ENCODE data around the gene TTC22.

TTC22 gene

DNA sequence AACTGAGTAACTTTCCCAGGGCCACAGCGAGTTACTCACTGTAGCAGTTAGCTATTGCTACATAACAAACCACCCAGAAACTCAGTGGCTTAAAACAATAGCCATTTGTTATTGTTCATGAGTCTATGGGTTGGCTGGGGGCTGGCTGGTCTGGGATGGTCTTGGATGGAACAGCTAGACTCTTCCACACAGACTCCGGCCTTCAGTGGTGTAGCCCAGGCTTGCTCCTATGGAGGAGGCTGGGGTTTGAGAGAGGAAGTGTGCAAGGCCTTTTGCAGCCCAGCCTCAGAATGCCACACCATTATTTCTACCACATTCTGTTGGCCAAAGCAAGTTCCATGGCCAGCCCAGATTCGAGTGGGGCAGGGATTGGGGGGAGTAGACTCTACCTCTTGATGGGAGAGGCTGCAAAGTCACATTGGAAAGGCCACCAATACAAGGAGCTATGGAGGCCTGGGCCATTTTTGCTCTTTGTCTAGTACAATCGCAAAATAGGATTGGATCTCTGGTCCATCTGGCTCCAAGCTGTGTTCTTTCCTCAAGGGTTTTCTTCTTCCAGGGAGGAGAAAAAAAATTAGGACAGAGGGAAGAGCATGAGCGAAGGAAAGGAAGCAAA lies 37.5 kb upstream of the TTC22 start:
- ATAC-seq (ENCODE audit: low read depth): no peak
- H3K4me3 Mint-ChIP-seq: no peak overlapping the region
- H3K9me3 Mint-ChIP-seq: no peaks in the 10 kb centered on the region
- H3K27ac Mint-ChIP-seq: no peak overlapping the region
- no peak for DNase-seq (ENCODE audit: low spot score in 2 of 2)
- peaks cover 4% of the 10 kb centered on the region for H3K27me3 Mint-ChIP-seq
- peaks cover 2% of the 10 kb centered on the region for H3K36me3 Mint-ChIP-seq
- H3K4me1 Mint-ChIP-seq: no peaks in the 10 kb centered on the region

- H3K4me3 Mint-ChIP-seq: no peak overlapping the region
- H3K36me3 Mint-ChIP-seq: no peaks in the 10 kb centered on the region
- ATAC-seq (ENCODE audit: low read depth) (no peak), DNase-seq (ENCODE audit: low spot score in 2 of 2) (no peak)
- H3K27me3 Mint-ChIP-seq: peaks cover 4% of the 10 kb centered on the region
- H3K27ac Mint-ChIP-seq: no peak overlapping the region
- no peaks in the 10 kb centered on the region for H3K9me3 Mint-ChIP-seq
- no peaks in the 10 kb centered on the region for H3K4me1 Mint-ChIP-seq
Observed at GRCh38 chr1:54837002-54837853, 36.1 kb upstream of the TTC22 start.

GRCh38 chr1:54836594-54836993 lies 35.5 kb upstream of the TTC22 start:
- Mint-ChIP-seq H3K27ac (no peak overlapping the region), H3K36me3 (peaks cover under 1% of the 10 kb centered on the region), H3K27me3 (peaks cover 4% of the 10 kb centered on the region), H3K4me3 (no peak overlapping the region), H3K4me1 (no peaks in the 10 kb centered on the region), H3K9me3 (peaks cover under 1% of the 10 kb centered on the region)
- ATAC-seq (ENCODE audit: low read depth) (no peak), DNase-seq (ENCODE audit: low spot score in 2 of 2) (no peak)

- Mint-ChIP-seq H3K9me3 (peaks cover 2% of the 10 kb centered on the region), H3K27me3 (peaks cover 4% of the 10 kb centered on the region), H3K4me3 (no peak overlapping the region), H3K27ac (no peak overlapping the region), H3K36me3 (peaks cover 4% of the 10 kb centered on the region), H3K4me1 (no peaks in the 10 kb centered on the region)
- ATAC-seq (ENCODE audit: low read depth): no peak
- no peak for DNase-seq (ENCODE audit: low spot score in 2 of 2)
Observed at GRCh38 chr1:54835970-54836369, 34.8 kb upstream of the TTC22 start.

- H3K27me3 Mint-ChIP-seq: peaks cover 6% of the 10 kb centered on the region
- no peak overlapping the region for H3K27ac Mint-ChIP-seq
- no peak for DNase-seq (ENCODE audit: low spot score in 2 of 2)
- H3K9me3 Mint-ChIP-seq: peaks cover 7% of the 10 kb centered on the region
- H3K36me3 Mint-ChIP-seq: peaks cover 8% of the 10 kb centered on the region
- no peak overlapping the region for H3K4me3 Mint-ChIP-seq
- H3K4me1 Mint-ChIP-seq: no peaks in the 10 kb centered on the region
- no peak for ATAC-seq (ENCODE audit: low read depth)
Observed at GRCh38 chr1:54835131-54835898, 34.2 kb upstream of the TTC22 start.

- Mint-ChIP-seq H3K4me1 (no peaks in the 10 kb centered on the region), H3K36me3 (peaks cover 10% of the 10 kb centered on the region), H3K27ac (no peak overlapping the region), H3K9me3 (peaks cover 8% of the 10 kb centered on the region), H3K27me3 (peaks cover 8% of the 10 kb centered on the region), H3K4me3 (no peak overlapping the region)
- DNase-seq (ENCODE audit: low spot score in 2 of 2): no peak
- no peak for ATAC-seq (ENCODE audit: low read depth)
Observed at GRCh38 chr1:54834007-54834541, 33.0 kb upstream of the TTC22 start.

GRCh38 chr1:54833121-54833520 lies 32.0 kb upstream of the TTC22 start:
- Mint-ChIP-seq H3K27me3 (peaks cover 8% of the 10 kb centered on the region), H3K4me1 (no peaks in the 10 kb centered on the region), H3K36me3 (peaks cover 10% of the 10 kb centered on the region), H3K4me3 (no peak overlapping the region), H3K27ac (no peak overlapping the region), H3K9me3 (peaks cover 8% of the 10 kb centered on the region)
- DNase-seq (ENCODE audit: low spot score in 2 of 2) (no peak), ATAC-seq (ENCODE audit: low read depth) (no peak)

- peaks cover 6% of the 10 kb centered on the region for H3K27me3 Mint-ChIP-seq
Observed at GRCh38 chr1:54826226-54826816, 25.2 kb upstream of the TTC22 start.

DNA sequence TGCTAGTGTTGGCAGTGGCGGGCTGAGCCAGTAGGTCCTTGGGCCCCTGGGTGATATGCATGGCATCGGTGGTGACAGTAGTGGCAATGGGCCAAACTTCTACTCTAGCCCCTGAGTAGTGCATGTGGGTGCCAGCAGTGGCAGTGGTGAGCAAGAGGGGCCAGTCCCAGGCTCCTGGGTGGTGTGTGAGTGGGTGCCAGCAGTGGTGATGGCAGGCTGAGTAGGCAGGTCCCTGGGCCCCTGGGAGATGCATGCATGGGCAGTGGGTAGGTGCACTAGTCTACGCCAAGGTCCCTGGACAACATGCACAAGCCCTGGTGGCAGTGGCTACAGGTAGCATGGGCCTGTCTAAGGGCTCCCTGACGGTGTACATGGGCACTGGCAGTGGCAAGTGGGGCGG lies 24.6 kb upstream of the TTC22 start:
- H3K9me3 Mint-ChIP-seq: peaks cover 21% of the 10 kb centered on the region
- H3K4me1 Mint-ChIP-seq: no peaks in the 10 kb centered on the region
- H3K27me3 Mint-ChIP-seq: peaks cover 5% of the 10 kb centered on the region
- H3K4me3 Mint-ChIP-seq: no peak overlapping the region
- DNase-seq (ENCODE audit: low spot score in 2 of 2) (no peak), ATAC-seq (ENCODE audit: low read depth) (no peak)
- H3K36me3 Mint-ChIP-seq: peaks cover 14% of the 10 kb centered on the region
- no peak overlapping the region for H3K27ac Mint-ChIP-seq

More at GRCh38 chr1:54826226-54826816, 25.2 kb upstream of the TTC22 start:
- H3K9me3 Mint-ChIP-seq: peaks cover 23% of the 10 kb centered on the region
- no peaks in the 10 kb centered on the region for H3K4me1 Mint-ChIP-seq
- H3K36me3 Mint-ChIP-seq: peaks cover 18% of the 10 kb centered on the region
- DNase-seq (ENCODE audit: low spot score in 2 of 2) (no peak), ATAC-seq (ENCODE audit: low read depth) (no peak)
- no peak overlapping the region for H3K27ac Mint-ChIP-seq
- H3K4me3 Mint-ChIP-seq: no peak overlapping the region

- H3K4me3 Mint-ChIP-seq: no peak overlapping the region
- no peak for ATAC-seq (ENCODE audit: low read depth)
- peaks cover 18% of the 10 kb centered on the region for H3K9me3 Mint-ChIP-seq
- H3K36me3 Mint-ChIP-seq: peaks cover 11% of the 10 kb centered on the region
- no peak for DNase-seq (ENCODE audit: low spot score in 2 of 2)
- H3K4me1 Mint-ChIP-seq: no peaks in the 10 kb centered on the region
- no peak overlapping the region for H3K27ac Mint-ChIP-seq
- H3K27me3 Mint-ChIP-seq: peaks cover 3% of the 10 kb centered on the region
Observed at GRCh38 chr1:54823670-54824069, 22.5 kb upstream of the TTC22 start.

GRCh38 chr1:54819733-54820132 lies 18.6 kb upstream of the TTC22 start:
- no peaks in the 10 kb centered on the region for H3K4me1 Mint-ChIP-seq
- no peak overlapping the region for H3K4me3 Mint-ChIP-seq
- H3K27me3 Mint-ChIP-seq: no peaks in the 10 kb centered on the region
- peaks cover 5% of the 10 kb centered on the region for H3K36me3 Mint-ChIP-seq
- ATAC-seq (ENCODE audit: low read depth): no peak
- H3K9me3 Mint-ChIP-seq: peaks cover 13% of the 10 kb centered on the region
- no peak overlapping the region for H3K27ac Mint-ChIP-seq
- DNase-seq (ENCODE audit: low spot score in 2 of 2): no peak

DNA sequence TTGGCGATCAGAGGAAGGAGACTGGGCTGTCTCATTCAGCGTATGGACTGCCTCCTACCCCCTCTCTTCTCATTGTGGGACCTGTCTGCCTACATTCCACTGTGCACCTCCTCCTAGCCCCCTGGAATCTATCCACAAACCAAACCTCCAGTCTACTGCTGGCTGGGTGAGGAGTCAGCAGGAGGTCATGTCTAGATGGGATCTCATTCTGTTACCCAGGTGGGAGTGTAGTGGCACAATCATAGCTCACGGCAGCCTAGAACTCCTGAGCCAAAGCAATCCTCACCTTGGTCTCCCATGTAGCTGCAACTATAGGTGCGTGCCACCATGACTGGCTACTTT lies 18.0 kb upstream of the TTC22 start:
- H3K9me3 Mint-ChIP-seq: peaks cover 10% of the 10 kb centered on the region
- DNase-seq (ENCODE audit: low spot score in 2 of 2): no peak
- H3K36me3 Mint-ChIP-seq: peaks cover 4% of the 10 kb centered on the region
- H3K4me1 Mint-ChIP-seq: no peaks in the 10 kb centered on the region
- no peak overlapping the region for H3K27ac Mint-ChIP-seq
- no peaks in the 10 kb centered on the region for H3K27me3 Mint-ChIP-seq
- no peak for ATAC-seq (ENCODE audit: low read depth)
- no peak overlapping the region for H3K4me3 Mint-ChIP-seq

DNA sequence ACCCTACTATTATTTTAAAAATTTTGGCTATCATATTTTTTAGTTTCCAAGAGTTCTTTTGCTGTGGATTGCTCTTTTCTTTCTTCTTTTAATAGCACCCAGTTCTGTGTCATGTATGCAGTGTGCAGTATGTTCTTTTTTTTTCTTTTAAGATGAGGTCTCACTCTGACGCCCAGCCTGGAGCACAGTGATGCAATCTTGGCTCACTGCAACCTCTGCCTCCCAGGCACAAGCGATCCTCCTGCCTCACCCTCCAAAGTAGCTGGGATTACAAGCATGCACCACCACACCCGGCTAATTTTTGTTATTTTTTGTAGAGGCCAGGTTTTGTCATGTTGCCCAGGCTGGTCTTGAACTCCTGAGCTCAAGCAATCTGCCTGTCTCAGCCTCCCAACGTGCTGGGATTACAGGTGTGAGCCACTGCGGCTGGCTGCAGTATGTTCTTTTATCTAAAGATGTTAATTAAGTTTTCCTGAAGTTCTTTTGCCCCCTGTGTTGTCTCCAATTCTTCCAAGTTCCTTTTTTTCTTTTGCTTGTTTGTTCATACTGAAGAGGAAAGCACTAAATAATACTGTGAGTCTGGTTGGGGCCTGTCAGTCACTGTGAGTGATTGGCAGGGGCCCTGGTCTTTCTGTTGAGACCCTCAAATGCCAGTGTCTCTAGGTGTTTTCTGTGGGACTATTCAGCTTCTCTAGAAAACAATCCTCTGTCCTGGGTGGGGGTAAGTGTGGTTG lies 17.5 kb upstream of the TTC22 start:
- peaks cover 1% of the 10 kb centered on the region for H3K36me3 Mint-ChIP-seq
- no peaks in the 10 kb centered on the region for H3K4me1 Mint-ChIP-seq
- peaks cover 2% of the 10 kb centered on the region for H3K27me3 Mint-ChIP-seq

More for the DNA sequence above, 17.5 kb upstream of the TTC22 start:
- Mint-ChIP-seq H3K27ac (no peak overlapping the region), H3K4me3 (no peak overlapping the region), H3K9me3 (peaks cover 6% of the 10 kb centered on the region)
- ATAC-seq (ENCODE audit: low read depth): no peak
- DNase-seq (ENCODE audit: low spot score in 2 of 2): no peak
